ENCODE data around the gene LIN9. TPM values are rescaled to one million over a fixed set of nuclear protein-coding genes. Genes with fewer than 3 reads are reported as not detected.

LIN9 gene
- total and polyA plus RNA-seq, 2 of the 13 experiments (the other 11 are each of a cell fraction or from before 2014, with no cell fraction given): 3.0 to 10.0 TPM

GRCh38 chr1:226186124-226187018, 122.6 kb downstream of the LIN9 start, which contains the start of gene ACBD3 (continued):
- TF ChIP-seq HMGXB3 (CRISPR knock-in tag; IDR thresholded peaks at IDR 0.05; ENCODE audit: borderline replicate concordance) (peak; percentile 34; the same call in 1 of the 2 replicates), XRCC5 (optimal IDR thresholded peaks at IDR 0.05; ENCODE audit: low read length) (no peak), DR1 (CRISPR knock-in tag; IDR thresholded peaks at IDR 0.05) (peak; percentile 64), ZNF550 (CRISPR knock-in tag; IDR thresholded peaks at IDR 0.05; ENCODE audit: borderline replicate concordance) (no peak), ZNF501 (CRISPR knock-in tag; IDR thresholded peaks at IDR 0.05) (peak; percentile 66), KMT2B (CRISPR knock-in tag; IDR thresholded peaks at IDR 0.05) (peak; percentile 91), HOXD1 (CRISPR knock-in tag; IDR thresholded peaks at IDR 0.05) (0 out of 2 replicates have a peak, but pooled peaks have one; percentile 63), ZNF619 (CRISPR knock-in tag; IDR thresholded peaks at IDR 0.05) (peak; percentile 92), KLF11 (CRISPR knock-in tag; IDR thresholded peaks at IDR 0.05) (peak; percentile 84; the same call in 1 of the 2 replicates), ZNF263 (CRISPR knock-in tag; IDR thresholded peaks at IDR 0.05) (peak; percentile 25; the same call in 1 of the 2 replicates), RFX3 (CRISPR knock-in tag; IDR thresholded peaks at IDR 0.05) (no peak), NCOA1 (CRISPR knock-in tag; IDR thresholded peaks at IDR 0.05) (no peak), NKX3-1 (CRISPR knock-in tag; IDR thresholded peaks at IDR 0.05) (no peak), SATB2 (CRISPR knock-in tag; IDR thresholded peaks at IDR 0.05) (0 out of 2 replicates have a peak, but pooled peaks have one; percentile 60), SP1 (IDR thresholded peaks at IDR 0.05) (no peak), SP1 (CRISPR knock-in tag; IDR thresholded peaks at IDR 0.05) (no peak; the same call in 1 of the 2 replicates), TARDBP (CRISPR knock-in tag; IDR thresholded peaks at IDR 0.05) (peak; percentile 65; the same call in 1 of the 2 replicates), STAT5B (CRISPR knock-in tag; IDR thresholded peaks at IDR 0.05) (no peak), BCL3 (CRISPR knock-in tag; IDR thresholded peaks at IDR 0.05) (0 out of 2 replicates have a peak, but pooled peaks have one; percentile 45), TCF12 (IDR thresholded peaks at IDR 0.05) (no peak), TCF12 (CRISPR knock-in tag; IDR thresholded peaks at IDR 0.05) (no peak), ZNF331 (CRISPR knock-in tag; IDR thresholded peaks at IDR 0.05) (no peak; the same call in 1 of the 2 replicates), FOSL1 (CRISPR knock-in tag; IDR thresholded peaks at IDR 0.05; ENCODE audit: borderline replicate concordance) (no peak), FOXK2 (IDR thresholded peaks at IDR 0.05) (no peak), JDP2 (CRISPR knock-in tag; IDR thresholded peaks at IDR 0.05; ENCODE audit: borderline replicate concordance) (no peak), AGO1 (IDR thresholded peaks at IDR 0.05; ENCODE audit: low read depth, low read length, poor library complexity, severe bottlenecking) (peak; percentile 69), MAFF (IDR thresholded peaks at IDR 0.05; ENCODE audit: low read depth, low read length) (no peak), ZNF724P (CRISPR knock-in tag; IDR thresholded peaks at IDR 0.05; ENCODE audit: borderline replicate concordance) (0 out of 2 replicates have a peak, but pooled peaks have one; percentile 11)
